ENCODE data around the gene COL4A2. TPM values are rescaled to one million over a fixed set of nuclear protein-coding genes. Genes with fewer than 3 reads are reported as not detected.
A peak's percentile ranks its signal among the peaks of the same experiment; 100 is the strongest.

The COL4A2 gene
- total RNA-seq, 2 experiments from 2014 or later = not detected

DNA sequence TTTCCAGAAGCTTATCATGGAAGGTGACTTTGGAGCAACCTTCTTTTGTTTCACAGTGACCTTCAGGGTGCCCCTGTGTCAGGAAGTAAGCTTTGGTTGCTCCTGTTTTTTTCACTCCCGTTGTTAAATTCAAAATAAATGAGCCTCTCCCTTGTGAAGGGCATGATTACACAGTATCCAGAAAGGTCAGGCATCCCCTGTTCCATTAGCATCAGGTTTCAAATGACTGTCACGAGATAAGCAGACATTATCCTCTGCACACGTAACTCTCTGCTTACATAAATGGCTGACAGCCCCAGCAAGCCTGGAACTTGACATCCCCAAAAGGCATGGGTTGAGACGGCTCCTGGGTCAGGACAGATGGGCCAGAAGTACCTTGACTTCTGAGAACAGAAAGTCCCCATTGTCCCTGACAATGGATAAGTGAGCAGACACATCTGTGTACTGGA lies 202.4 kb downstream of the COL4A2 start:
- CTCF ChIA-PET = no interaction called here
- Mint-ChIP-seq H3K4me1 (peaks cover 2% of the 10 kb centered on the region), H3K9me3 (ENCODE audit: low read depth) (no peaks in the 10 kb centered on the region), H3K27ac (no peak overlapping the region), H3K36me3 (no peaks in the 10 kb centered on the region), H3K27me3 (peaks cover 13% of the 10 kb centered on the region), H3K4me3 (no peak overlapping the region)
- DNase-seq = no peak
- ATAC-seq = no peak

GRCh38 chr13:110509971-110510786 lies 203.1 kb downstream of the COL4A2 start:
- H3K4me3 Mint-ChIP-seq = no peak overlapping the region
- ATAC-seq = peak; percentile 23
- DNase-seq = no peak
- CTCF ChIA-PET = no interaction called here
- no peaks in the 10 kb centered on the region for H3K36me3 Mint-ChIP-seq
- H3K4me1 Mint-ChIP-seq = peaks cover 9% of the 10 kb centered on the region
- H3K27me3 Mint-ChIP-seq = peaks cover 13% of the 10 kb centered on the region
- no peak overlapping the region for H3K27ac Mint-ChIP-seq
- no peaks in the 10 kb centered on the region for H3K9me3 Mint-ChIP-seq (ENCODE audit: low read depth)

DNA sequence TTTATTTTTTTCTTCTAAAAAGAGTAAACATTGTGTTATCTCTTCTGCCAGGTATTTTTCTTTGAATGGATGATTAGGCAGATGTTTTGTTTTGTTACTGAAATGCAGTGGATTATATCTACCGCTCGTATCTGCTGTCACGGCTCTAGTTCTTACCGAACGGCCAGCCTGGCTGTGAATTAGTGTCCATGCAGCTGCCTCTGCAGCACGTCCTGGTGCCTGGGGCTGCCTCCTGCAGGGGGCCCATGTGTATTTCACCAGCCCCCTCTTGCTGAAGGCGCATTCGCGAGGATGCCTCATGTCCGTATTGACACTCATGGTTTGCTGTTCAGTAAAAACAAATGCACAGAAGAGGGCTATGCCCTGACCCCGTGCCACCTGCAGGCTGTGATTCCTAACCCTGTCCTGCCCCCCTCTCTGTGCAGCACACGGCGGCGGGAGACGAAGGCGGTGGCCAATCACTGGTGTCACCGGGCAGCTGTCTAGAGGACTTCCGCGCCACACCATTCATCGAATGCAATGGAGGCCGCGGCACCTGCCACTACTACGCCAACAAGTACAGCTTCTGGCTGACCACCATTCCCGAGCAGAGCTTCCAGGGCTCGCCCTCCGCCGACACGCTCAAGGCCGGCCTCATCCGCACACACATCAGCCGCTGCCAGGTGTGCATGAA lies 204.6 kb downstream of the COL4A2 start:
- no peak for ATAC-seq
- H3K9me3 Mint-ChIP-seq (ENCODE audit: low read depth) = no peaks in the 10 kb centered on the region
- CTCF ChIA-PET = no interaction called here
- no peak for DNase-seq
- H3K4me3 Mint-ChIP-seq = no peak overlapping the region
- H3K27ac Mint-ChIP-seq = no peak overlapping the region
- peaks cover 13% of the 10 kb centered on the region for H3K27me3 Mint-ChIP-seq
- H3K4me1 Mint-ChIP-seq = peaks cover 21% of the 10 kb centered on the region
- no peaks in the 10 kb centered on the region for H3K36me3 Mint-ChIP-seq

DNA sequence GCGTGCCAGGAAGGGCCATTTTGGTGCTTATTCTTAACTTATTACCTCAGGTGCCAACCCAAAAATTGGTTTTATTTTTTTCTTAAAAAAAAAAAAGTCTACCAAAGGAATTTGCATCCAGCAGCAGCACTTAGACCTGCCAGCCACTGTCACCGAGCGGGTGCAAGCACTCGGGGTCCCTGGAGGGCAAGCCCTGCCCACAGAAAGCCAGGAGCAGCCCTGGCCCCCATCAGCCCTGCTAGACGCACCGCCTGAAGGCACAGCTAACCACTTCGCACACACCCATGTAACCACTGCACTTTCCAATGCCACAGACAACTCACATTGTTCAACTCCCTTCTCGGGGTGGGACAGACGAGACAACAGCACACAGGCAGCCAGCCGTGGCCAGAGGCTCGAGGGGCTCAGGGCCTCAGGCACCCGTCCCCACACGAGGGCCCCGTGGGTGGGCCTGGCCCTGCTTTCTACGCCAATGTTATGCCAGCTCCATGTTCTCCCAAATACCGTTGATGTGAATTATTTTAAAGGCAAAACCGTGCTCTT lies 205.2 kb downstream of the COL4A2 start:
- H3K27ac Mint-ChIP-seq = no peak overlapping the region
- no peaks in the 10 kb centered on the region for H3K36me3 Mint-ChIP-seq

GRCh38 chr13:110516500-110516899 lies 209.4 kb downstream of the COL4A2 start:
- peaks cover 4% of the 10 kb centered on the region for H3K27me3 Mint-ChIP-seq
- ATAC-seq (no peak), DNase-seq (no peak)
- no peaks in the 10 kb centered on the region for H3K9me3 Mint-ChIP-seq (ENCODE audit: low read depth)
- peaks cover 32% of the 10 kb centered on the region for H3K4me1 Mint-ChIP-seq
- H3K27ac Mint-ChIP-seq = no peak overlapping the region
- H3K4me3 Mint-ChIP-seq = no peak overlapping the region
- H3K36me3 Mint-ChIP-seq = no peaks in the 10 kb centered on the region
- CTCF ChIA-PET = no interaction called here

More for the DNA sequence above, 205.2 kb downstream of the COL4A2 start:
- no peak overlapping the region for H3K4me3 Mint-ChIP-seq
- no peaks in the 10 kb centered on the region for H3K9me3 Mint-ChIP-seq (ENCODE audit: low read depth)
- H3K27me3 Mint-ChIP-seq = peaks cover 15% of the 10 kb centered on the region
- ATAC-seq (no peak), DNase-seq (no peak)
- H3K4me1 Mint-ChIP-seq = peaks cover 24% of the 10 kb centered on the region
- CTCF ChIA-PET = no interaction called here

- Mint-ChIP-seq H3K4me3 (no peak overlapping the region), H3K9me3 (ENCODE audit: low read depth) (no peaks in the 10 kb centered on the region), H3K36me3 (no peaks in the 10 kb centered on the region), H3K27ac (no peak overlapping the region), H3K4me1 (peaks cover 32% of the 10 kb centered on the region), H3K27me3 (peaks cover 4% of the 10 kb centered on the region)
- CTCF ChIA-PET = no interaction called here
- ATAC-seq (no peak), DNase-seq (no peak)
Observed at GRCh38 chr13:110517505-110518225, 210.6 kb downstream of the COL4A2 start.

- CTCF ChIA-PET = no interaction called here
- H3K4me3 Mint-ChIP-seq = no peak overlapping the region
- no peak for ATAC-seq
- H3K36me3 Mint-ChIP-seq = no peaks in the 10 kb centered on the region
- no peak for DNase-seq
- H3K27me3 Mint-ChIP-seq = peaks cover 4% of the 10 kb centered on the region
- peaks cover 32% of the 10 kb centered on the region for H3K4me1 Mint-ChIP-seq
- H3K9me3 Mint-ChIP-seq (ENCODE audit: low read depth) = no peaks in the 10 kb centered on the region
- H3K27ac Mint-ChIP-seq = no peak overlapping the region
Observed at GRCh38 chr13:110518226-110518525, 211.1 kb downstream of the COL4A2 start.

GRCh38 chr13:110518571-110518970 lies 211.5 kb downstream of the COL4A2 start:
- Mint-ChIP-seq H3K27ac (no peak overlapping the region), H3K27me3 (peaks cover 4% of the 10 kb centered on the region), H3K4me3 (no peak overlapping the region), H3K36me3 (peaks cover 1% of the 10 kb centered on the region), H3K4me1 (peaks cover 32% of the 10 kb centered on the region), H3K9me3 (ENCODE audit: low read depth) (no peaks in the 10 kb centered on the region)
- DNase-seq (no peak), ATAC-seq (no peak)
- CTCF ChIA-PET = no interaction called here

GRCh38 chr13:110519046-110519445 lies 212.0 kb downstream of the COL4A2 start:
- CTCF ChIA-PET = no interaction called here
- peaks cover 4% of the 10 kb centered on the region for H3K27me3 Mint-ChIP-seq
- peaks cover 34% of the 10 kb centered on the region for H3K4me1 Mint-ChIP-seq
- H3K27ac Mint-ChIP-seq = no peak overlapping the region
- no peaks in the 10 kb centered on the region for H3K9me3 Mint-ChIP-seq (ENCODE audit: low read depth)
- no peak for DNase-seq
- no peak for ATAC-seq
- H3K4me3 Mint-ChIP-seq = no peak overlapping the region
- H3K36me3 Mint-ChIP-seq = peaks cover 1% of the 10 kb centered on the region

- ATAC-seq = no peak
- H3K4me3 Mint-ChIP-seq = no peak overlapping the region
Observed at GRCh38 chr13:110519506-110519905, 212.4 kb downstream of the COL4A2 start.

DNA sequence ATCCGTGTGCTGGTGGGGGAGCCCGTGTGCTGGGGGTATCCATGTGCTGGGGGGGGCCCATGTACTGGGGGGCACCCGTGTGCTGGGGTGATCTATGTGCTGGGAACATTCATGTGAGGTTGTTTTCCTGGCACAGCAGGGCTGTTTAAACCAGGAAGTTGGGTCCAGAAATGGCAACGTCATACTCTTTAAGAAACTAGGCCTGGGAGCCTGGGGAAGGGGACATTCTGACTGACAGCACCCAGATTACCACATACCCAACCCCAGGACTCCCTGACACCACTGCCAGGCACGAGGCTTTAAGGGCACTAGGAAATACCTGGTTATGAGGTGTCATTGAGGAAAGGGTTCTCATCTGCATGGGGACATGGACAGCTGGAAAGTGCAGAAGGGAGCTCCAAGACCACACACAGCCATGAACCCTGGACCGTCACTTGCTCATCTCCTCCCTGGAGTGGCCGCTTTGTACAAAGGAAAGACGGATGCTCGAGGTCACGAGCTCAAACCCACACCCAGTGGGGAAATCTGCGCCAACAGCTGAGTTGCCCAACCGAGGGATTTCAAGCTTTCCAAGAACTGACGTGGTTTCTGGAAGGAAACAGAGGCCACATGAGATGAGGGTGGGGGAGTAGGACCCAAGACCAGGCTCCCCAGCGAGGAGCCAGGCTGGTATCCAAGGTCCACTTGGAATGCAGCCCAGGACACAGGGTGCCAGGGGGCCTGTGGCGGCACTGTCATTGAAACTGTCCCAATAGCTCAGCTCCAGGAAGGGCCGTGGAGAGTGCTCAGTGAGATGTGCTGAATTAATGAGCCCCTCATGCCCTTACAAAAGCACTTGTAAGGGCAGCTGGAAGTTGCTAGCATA lies 213.6 kb downstream of the COL4A2 start:
- CTCF ChIA-PET = no interaction called here
- ATAC-seq = no peak

More at GRCh38 chr13:110519506-110519905, 212.4 kb downstream of the COL4A2 start:
- peaks cover 1% of the 10 kb centered on the region for H3K36me3 Mint-ChIP-seq
- no peak overlapping the region for H3K27ac Mint-ChIP-seq
- CTCF ChIA-PET = no interaction called here
- peaks cover 4% of the 10 kb centered on the region for H3K27me3 Mint-ChIP-seq
- no peak for DNase-seq
- peaks cover 36% of the 10 kb centered on the region for H3K4me1 Mint-ChIP-seq
- no peaks in the 10 kb centered on the region for H3K9me3 Mint-ChIP-seq (ENCODE audit: low read depth)

DNA sequence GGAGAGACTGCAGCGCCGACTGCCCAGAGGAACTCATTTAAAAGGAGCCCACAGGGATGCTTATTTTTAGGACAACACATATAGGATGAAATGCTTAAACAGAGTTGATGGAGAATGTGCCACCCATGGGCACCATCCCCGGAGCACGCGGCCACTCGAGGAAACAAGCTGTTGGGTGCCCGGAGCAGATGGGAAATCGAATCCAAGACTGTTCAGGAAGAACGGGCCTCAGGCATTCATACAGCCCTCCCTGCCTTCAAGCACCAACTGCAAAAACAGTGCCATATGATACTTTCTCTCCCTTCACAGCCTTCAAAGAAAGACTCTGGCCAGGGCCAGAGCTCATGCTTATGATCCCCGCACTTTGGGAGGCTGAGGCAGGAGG lies 214.2 kb downstream of the COL4A2 start:
- CTCF ChIA-PET = no interaction called here
- no peak for DNase-seq
- H3K4me1 Mint-ChIP-seq = peaks cover 36% of the 10 kb centered on the region
- H3K9me3 Mint-ChIP-seq (ENCODE audit: low read depth) = no peaks in the 10 kb centered on the region
- ATAC-seq = no peak
- H3K36me3 Mint-ChIP-seq = peaks cover 1% of the 10 kb centered on the region
- no peak overlapping the region for H3K4me3 Mint-ChIP-seq
- H3K27me3 Mint-ChIP-seq = peaks cover 6% of the 10 kb centered on the region
- H3K27ac Mint-ChIP-seq = no peak overlapping the region

More for the DNA sequence above, 213.6 kb downstream of the COL4A2 start:
- H3K4me1 Mint-ChIP-seq = peaks cover 36% of the 10 kb centered on the region
- H3K36me3 Mint-ChIP-seq = peaks cover 1% of the 10 kb centered on the region
- no peak overlapping the region for H3K4me3 Mint-ChIP-seq
- no peak for DNase-seq
- H3K27me3 Mint-ChIP-seq = peaks cover 6% of the 10 kb centered on the region
- no peaks in the 10 kb centered on the region for H3K9me3 Mint-ChIP-seq (ENCODE audit: low read depth)
- no peak overlapping the region for H3K27ac Mint-ChIP-seq

GRCh38 chr13:110521946-110522345 lies 214.9 kb downstream of the COL4A2 start:
- Mint-ChIP-seq H3K4me3 (no peak overlapping the region), H3K27me3 (peaks cover 6% of the 10 kb centered on the region), H3K27ac (no peak overlapping the region), H3K9me3 (ENCODE audit: low read depth) (no peaks in the 10 kb centered on the region), H3K36me3 (peaks cover 1% of the 10 kb centered on the region), H3K4me1 (peaks cover 39% of the 10 kb centered on the region)
- no peak for DNase-seq
- CTCF ChIA-PET = no interaction called here
- ATAC-seq = no peak

Data from activated CD8-positive, alpha-beta memory T cell treated with anti-CD3 and anti-CD28 coated beads, Interleukin-2, amount 10 ng/mL, durations not matched to agents 7 days and 5 days (primary cell).